ENCODE results near the gene CFAP61.

The CFAP61 gene

GRCh38 chr20:20318365-20319161 lies 266.2 kb downstream of the CFAP61 start:
- no peak for DNase-seq (ENCODE audit: low read depth)
- TF ChIP-seq CTCF (IDR thresholded peaks at IDR 0.05; ENCODE audit: low read length, missing control alignments) = no peak
- no peak overlapping the region for H3K4me3 ChIP-seq (replicated peaks; ENCODE audit: low read depth, low read length)

- no peak for TF ChIP-seq CTCF (IDR thresholded peaks at IDR 0.05; ENCODE audit: low read length, missing control alignments)
- no peak overlapping the region for H3K4me3 ChIP-seq (replicated peaks; ENCODE audit: low read depth, low read length)
- DNase-seq (ENCODE audit: low read depth) = no peak
Observed at GRCh38 chr20:20321134-20321533, 268.8 kb downstream of the CFAP61 start.

GRCh38 chr20:20321917-20322316 lies 269.6 kb downstream of the CFAP61 start:
- H3K4me3 ChIP-seq (replicated peaks; ENCODE audit: low read depth, low read length) = no peak overlapping the region
- no peak for TF ChIP-seq CTCF (IDR thresholded peaks at IDR 0.05; ENCODE audit: low read length, missing control alignments)
- no peak for DNase-seq (ENCODE audit: low read depth)

GRCh38 chr20:20322912-20323311 lies 270.6 kb downstream of the CFAP61 start:
- TF ChIP-seq CTCF (IDR thresholded peaks at IDR 0.05; ENCODE audit: low read length, missing control alignments) = no peak
- no peak overlapping the region for H3K4me3 ChIP-seq (replicated peaks; ENCODE audit: low read depth, low read length)

GRCh38 chr20:20327746-20328145 lies 275.4 kb downstream of the CFAP61 start:
- no peak overlapping the region for H3K4me3 ChIP-seq (replicated peaks; ENCODE audit: low read depth, low read length)
- no peak for TF ChIP-seq CTCF (IDR thresholded peaks at IDR 0.05; ENCODE audit: low read length, missing control alignments)
- no peak for DNase-seq (ENCODE audit: low read depth)

More at GRCh38 chr20:20322912-20323311, 270.6 kb downstream of the CFAP61 start:
- DNase-seq (ENCODE audit: low read depth) = no peak

- DNase-seq (ENCODE audit: low read depth) = no peak
- no peak for TF ChIP-seq CTCF (IDR thresholded peaks at IDR 0.05; ENCODE audit: low read length, missing control alignments)
Observed at GRCh38 chr20:20329564-20329963, 277.2 kb downstream of the CFAP61 start.

GRCh38 chr20:20331156-20331555 lies 278.8 kb downstream of the CFAP61 start:
- no peak for DNase-seq (ENCODE audit: low read depth)
- no peak overlapping the region for H3K4me3 ChIP-seq (replicated peaks; ENCODE audit: low read depth, low read length)
- no peak for TF ChIP-seq CTCF (IDR thresholded peaks at IDR 0.05; ENCODE audit: low read length, missing control alignments)

More at GRCh38 chr20:20329564-20329963, 277.2 kb downstream of the CFAP61 start:
- no peak overlapping the region for H3K4me3 ChIP-seq (replicated peaks; ENCODE audit: low read depth, low read length)

All from fibroblast of pulmonary artery (primary cell).